PFSK-1 (cell line): ENCODE data around the gene MLIP.

Source experiments
- POLR2AphosphoS5 ChIP-seq: IDR thresholded peaks from 2 replicates; pipeline ENCODE4 v1.6.1; 2012; ENCODE audit warnings: low read depth, mild to moderate bottlenecking, control low read depth, low read length, moderate library complexity
- SIN3A ChIP-seq: IDR thresholded peaks from 2 replicates; pipeline ENCODE4 v1.6.1; 2012; ENCODE audit warnings: mild to moderate bottlenecking, low read length, moderate library complexity, borderline replicate concordance; ENCODE audit not compliant: insufficient read depth
- TAF1 ChIP-seq: IDR thresholded peaks from 2 replicates; pipeline ENCODE4 v1.6.1; 2012; ENCODE audit warnings: low read length, control low read depth, borderline replicate concordance; ENCODE audit not compliant: insufficient read depth
- TF ChIP-seq, protein P1 (sequence below), 2 experiments: IDR thresholded peaks; 2 replicates each; pipeline versions ENCODE4 v1.6.1 to v1.8.0; 2011 to 2012; ENCODE audit warnings: low read depth in 2 of 2, low read length in 2 of 2, control low read depth in 1 of 2, inconsistent platforms in 1 of 2, mild to moderate bottlenecking in 1 of 2, moderate library complexity in 1 of 2; ENCODE audit not compliant: insufficient read depth in 1 of 2

DNA sequence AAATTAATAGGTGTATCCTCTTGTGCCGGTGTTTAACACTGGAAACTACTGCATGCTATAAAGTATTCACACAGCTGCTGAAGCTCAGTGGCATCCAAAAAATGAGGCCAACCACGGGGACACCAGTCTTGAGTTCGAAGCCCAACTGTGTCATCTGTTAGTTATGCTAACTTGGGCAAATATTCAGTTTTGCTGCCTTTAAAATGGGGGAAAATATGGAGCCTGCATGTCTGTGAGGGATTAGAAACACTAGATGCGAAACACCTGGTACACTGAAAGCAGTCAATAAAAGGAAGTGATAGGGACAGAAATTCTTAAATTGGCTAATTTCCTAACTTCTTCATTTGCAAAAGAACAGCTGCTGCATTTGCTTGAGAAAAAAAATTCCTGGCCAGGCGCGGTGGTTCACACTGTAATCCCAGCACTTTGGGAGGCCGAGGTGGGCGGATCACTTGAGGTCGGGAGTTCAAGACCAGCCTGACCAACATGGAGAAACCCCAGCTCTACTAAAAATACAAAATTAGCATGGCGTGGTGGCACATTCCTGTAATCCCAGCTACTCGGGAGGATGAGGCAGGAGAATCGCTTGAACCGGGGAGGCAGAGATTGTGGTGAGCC is 36.6 kb upstream of the MLIP start:
- TF ChIP-seq POLR2AphosphoS5 (no peak), SIN3A (no peak), TAF1 (no peak)
- TF ChIP-seq, protein P1, sequence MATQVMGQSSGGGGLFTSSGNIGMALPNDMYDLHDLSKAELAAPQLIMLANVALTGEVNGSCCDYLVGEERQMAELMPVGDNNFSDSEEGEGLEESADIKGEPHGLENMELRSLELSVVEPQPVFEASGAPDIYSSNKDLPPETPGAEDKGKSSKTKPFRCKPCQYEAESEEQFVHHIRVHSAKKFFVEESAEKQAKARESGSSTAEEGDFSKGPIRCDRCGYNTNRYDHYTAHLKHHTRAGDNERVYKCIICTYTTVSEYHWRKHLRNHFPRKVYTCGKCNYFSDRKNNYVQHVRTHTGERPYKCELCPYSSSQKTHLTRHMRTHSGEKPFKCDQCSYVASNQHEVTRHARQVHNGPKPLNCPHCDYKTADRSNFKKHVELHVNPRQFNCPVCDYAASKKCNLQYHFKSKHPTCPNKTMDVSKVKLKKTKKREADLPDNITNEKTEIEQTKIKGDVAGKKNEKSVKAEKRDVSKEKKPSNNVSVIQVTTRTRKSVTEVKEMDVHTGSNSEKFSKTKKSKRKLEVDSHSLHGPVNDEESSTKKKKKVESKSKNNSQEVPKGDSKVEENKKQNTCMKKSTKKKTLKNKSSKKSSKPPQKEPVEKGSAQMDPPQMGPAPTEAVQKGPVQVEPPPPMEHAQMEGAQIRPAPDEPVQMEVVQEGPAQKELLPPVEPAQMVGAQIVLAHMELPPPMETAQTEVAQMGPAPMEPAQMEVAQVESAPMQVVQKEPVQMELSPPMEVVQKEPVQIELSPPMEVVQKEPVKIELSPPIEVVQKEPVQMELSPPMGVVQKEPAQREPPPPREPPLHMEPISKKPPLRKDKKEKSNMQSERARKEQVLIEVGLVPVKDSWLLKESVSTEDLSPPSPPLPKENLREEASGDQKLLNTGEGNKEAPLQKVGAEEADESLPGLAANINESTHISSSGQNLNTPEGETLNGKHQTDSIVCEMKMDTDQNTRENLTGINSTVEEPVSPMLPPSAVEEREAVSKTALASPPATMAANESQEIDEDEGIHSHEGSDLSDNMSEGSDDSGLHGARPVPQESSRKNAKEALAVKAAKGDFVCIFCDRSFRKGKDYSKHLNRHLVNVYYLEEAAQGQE (IDR thresholded peaks at IDR 0.05; ENCODE audit: insufficient read depth in 1 of 2, low read depth in 2 of 2, low read length in 2 of 2) = no peak
